ENCODE results near the gene UNC5A.

UNC5A gene

GRCh38 chr5:176810081-176810597, at the start of gene UNC5A:
UNC5A (plus strand) TSS chr5:176810559; CDS start chr5:176810751, 192 bp downstream.
- DNase-seq: peak; percentile 59

- no peak for DNase-seq
Observed at GRCh38 chr5:176761755-176762154, 48.6 kb upstream of the UNC5A start.

GRCh38 chr5:176762489-176762888, 47.9 kb upstream of the UNC5A start:
- no peak for DNase-seq

GRCh38 chr5:176765687-176766086, 44.7 kb upstream of the UNC5A start:
- no peak for DNase-seq

- DNase-seq: no peak
Observed at GRCh38 chr5:176768174-176768970, 42.0 kb upstream of the UNC5A start.

GRCh38 chr5:176769911-176770310, 40.4 kb upstream of the UNC5A start:
- DNase-seq: no peak

GRCh38 chr5:176770431-176770830, 39.9 kb upstream of the UNC5A start:
- no peak for DNase-seq

- DNase-seq: no peak
Observed at GRCh38 chr5:176771102-176771845, 39.1 kb upstream of the UNC5A start.

GRCh38 chr5:176772271-176773210, 37.8 kb upstream of the UNC5A start:
- no peak for DNase-seq

- DNase-seq: no peak
Observed at GRCh38 chr5:176773408-176774035, 36.8 kb upstream of the UNC5A start.

- DNase-seq: no peak
Observed at GRCh38 chr5:176774216-176775171, 35.9 kb upstream of the UNC5A start.

GRCh38 chr5:176775409-176775808, 35.0 kb upstream of the UNC5A start:
- DNase-seq: no peak

- no peak for DNase-seq
Observed at GRCh38 chr5:176776141-176776865, 34.1 kb upstream of the UNC5A start.

- DNase-seq: no peak
Observed at GRCh38 chr5:176776916-176777315, 33.4 kb upstream of the UNC5A start.

- no peak for DNase-seq
Observed at GRCh38 chr5:176778921-176779465, 31.4 kb upstream of the UNC5A start.

- no peak for DNase-seq
Observed at GRCh38 chr5:176779537-176779936, 30.8 kb upstream of the UNC5A start.

GRCh38 chr5:176780176-176781053, 29.9 kb upstream of the UNC5A start:
- DNase-seq: peak; percentile 13

- DNase-seq: no peak
Observed at GRCh38 chr5:176781054-176781375, 29.3 kb upstream of the UNC5A start.
